GM19351 (cell line): ENCODE data around the gene OTUB2.
A peak's percentile ranks its signal among the peaks of the same experiment; 100 is the strongest.

Experiments
- ATAC-seq: cut with Tn5 transposase; IDR thresholded peaks from one replicate; pipeline ENCODE4 v1.9.1; 2021; ENCODE audit warnings: mild to moderate bottlenecking, moderate library complexity; ENCODE audit not compliant: unreplicated experiment

The OTUB2 gene

DNA sequence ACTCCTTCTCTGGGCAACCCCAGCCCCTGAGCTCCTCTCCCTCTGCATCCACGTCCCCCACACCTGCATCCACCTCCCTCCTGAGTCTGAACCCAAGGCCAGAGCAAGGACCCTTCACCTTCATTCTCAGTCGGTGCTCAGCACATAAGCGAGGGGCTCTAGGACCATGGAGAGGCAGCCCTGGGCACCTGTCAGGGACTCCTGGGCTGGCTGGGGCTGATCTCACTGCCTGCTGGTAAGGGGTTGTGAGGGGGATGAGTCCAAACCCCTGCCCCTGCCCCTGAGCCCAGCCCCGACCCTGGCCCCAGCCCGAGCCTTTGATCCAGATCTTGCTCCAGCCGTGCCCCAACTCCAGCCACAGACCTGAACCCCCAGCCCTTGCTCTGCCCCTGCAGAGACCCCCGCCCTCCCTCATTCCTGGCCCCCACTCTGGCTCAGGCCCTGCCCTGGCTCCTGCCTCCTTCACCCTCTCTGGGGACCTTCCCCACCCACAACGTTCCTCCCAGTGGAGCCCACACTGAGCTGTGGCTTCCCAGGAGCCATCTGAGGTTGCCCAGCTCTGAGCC is 29.9 kb upstream of the OTUB2 start:
- no peak for ATAC-seq

DNA sequence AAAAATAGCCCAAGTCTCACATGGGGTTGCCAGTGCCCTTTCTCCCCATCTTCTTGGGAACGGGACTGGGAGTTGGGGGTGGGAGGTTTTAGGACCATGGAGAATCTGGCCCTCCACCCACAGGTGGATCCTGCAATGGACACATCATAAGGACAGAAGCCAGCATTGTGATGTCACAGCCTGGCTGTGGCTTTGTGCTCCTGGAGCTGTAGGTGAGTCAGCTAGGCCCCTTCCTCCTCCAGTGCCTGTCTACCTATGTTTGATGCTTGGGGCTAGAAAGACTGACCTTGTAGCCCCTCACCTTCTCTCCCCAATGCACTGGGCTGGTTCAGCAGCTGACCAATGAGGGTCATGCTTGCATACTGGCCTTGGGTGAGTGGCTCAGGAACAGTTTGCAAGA is 29.1 kb upstream of the OTUB2 start, which contains the start of gene CCDC197:
TSS of gene CCDC197 (plus strand) at position 220 of the 400 bp plus-strand sequence. CDS start 831 bp downstream, outside the sequence.
- no peak for ATAC-seq

DNA sequence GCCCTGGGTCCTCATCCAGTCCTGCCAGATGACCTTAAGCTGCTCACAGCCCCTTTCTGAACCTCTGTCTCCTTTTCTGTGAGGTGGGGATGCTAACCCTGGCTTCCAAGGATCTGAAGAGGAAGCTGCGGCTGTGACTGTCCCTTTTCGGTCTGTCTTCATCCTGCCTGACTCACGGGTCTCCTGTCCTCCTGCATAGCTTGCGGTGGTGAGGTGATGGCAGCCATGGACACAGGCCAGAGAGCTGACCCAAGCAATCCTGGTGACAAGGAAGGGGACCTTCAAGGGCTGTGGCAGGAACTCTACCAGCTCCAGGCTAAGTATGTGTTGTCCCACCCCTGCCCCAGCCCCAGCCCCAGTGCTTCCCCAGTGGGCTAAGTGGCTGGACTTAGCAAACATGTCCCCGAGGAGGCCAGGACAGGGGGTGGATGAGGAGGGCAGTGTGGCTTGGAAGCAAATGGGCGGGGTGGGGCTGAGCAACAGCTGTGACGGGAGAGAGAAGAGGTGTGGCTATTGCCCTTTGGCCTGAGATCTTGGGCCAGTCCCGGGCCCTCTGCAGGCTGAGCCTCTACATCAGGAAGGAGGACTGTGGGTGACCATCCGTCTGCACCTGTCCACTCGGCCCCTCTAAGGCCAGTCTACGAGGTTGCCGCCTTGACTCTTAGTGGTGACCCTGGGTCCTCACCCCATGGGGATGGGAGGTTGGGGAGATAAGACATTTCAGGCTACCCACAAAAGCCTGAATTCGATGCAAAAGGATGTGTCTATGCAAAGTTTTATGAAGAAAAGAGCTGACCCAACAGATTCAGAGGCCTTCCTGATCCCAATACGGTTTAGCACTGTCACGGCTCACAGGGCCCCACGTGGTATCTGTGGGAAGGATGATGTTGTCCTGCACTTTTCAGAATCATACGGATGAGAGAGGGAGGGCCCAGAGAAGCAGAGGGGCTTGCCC is 27.9 kb upstream of the OTUB2 start:
- ATAC-seq, result no peak

DNA sequence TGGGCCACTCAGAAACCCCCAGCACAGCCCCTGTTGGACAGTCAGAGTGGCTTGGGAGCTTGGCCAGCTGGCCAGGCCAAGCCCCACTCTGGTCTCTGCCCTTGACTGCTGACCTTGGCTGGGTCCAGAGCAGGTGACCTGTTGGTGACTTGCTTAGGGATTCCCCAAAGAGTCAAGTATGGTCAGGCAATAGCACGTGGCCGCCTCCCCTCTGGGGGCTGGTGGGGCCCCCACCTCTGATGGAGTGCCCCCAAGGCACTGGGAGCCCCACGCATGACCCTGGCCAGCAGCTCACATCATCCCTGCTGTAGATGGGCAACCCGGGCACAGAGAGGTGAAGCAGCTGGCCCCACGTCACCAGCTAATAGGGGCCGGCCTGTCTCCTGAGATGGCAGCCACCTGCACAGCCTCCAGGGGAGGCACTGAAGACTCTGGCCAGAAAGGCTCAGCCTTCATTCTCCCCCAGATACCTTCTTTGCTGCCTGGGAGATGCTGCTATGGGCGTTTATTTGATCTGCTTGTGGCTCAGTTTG is 27.2 kb upstream of the OTUB2 start:
- no peak for ATAC-seq

GRCh38 chr14:93999573-93999972 is 26.6 kb upstream of the OTUB2 start:
- ATAC-seq, result no peak

DNA sequence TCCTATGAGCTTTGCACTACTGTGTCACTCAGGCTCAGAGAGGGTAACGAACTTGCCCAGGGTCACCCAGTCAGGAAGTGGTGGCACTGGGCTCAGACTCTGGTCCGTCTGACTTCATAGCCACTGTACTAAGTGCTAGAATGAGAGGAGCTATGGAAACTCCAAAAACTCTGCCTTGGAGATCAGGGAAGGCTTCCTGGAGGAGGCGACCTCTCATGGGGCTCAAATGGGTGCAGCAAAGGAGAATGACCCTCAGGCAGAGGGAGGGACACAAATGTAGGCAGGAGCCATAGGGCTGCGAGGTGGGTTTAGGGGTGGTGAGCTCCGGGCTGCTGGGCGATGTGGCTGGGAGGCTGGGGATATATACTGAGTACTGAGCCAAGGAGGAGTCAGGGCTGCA is 25.9 kb upstream of the OTUB2 start:
- no peak for ATAC-seq

DNA sequence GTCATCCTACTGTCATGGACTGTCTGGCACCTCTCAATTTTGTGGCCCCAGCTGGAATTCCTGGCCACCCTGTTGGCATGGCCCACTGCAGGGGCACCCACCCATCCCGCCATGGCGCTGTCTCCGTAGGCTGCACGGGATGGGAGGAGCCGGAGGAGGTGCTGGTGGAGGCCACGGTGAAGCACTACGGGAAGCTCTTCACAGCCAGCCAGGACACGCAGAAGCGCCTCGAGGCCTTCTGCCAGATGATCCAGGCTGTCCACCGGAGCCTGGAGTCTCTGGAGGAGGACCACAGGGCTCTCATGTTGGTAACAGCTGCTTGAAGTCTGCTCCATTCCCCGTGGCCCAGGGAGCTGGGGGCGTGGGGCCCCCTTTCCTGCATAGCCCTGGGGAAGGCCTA is 25.1 kb upstream of the OTUB2 start:
- no peak for ATAC-seq

DNA sequence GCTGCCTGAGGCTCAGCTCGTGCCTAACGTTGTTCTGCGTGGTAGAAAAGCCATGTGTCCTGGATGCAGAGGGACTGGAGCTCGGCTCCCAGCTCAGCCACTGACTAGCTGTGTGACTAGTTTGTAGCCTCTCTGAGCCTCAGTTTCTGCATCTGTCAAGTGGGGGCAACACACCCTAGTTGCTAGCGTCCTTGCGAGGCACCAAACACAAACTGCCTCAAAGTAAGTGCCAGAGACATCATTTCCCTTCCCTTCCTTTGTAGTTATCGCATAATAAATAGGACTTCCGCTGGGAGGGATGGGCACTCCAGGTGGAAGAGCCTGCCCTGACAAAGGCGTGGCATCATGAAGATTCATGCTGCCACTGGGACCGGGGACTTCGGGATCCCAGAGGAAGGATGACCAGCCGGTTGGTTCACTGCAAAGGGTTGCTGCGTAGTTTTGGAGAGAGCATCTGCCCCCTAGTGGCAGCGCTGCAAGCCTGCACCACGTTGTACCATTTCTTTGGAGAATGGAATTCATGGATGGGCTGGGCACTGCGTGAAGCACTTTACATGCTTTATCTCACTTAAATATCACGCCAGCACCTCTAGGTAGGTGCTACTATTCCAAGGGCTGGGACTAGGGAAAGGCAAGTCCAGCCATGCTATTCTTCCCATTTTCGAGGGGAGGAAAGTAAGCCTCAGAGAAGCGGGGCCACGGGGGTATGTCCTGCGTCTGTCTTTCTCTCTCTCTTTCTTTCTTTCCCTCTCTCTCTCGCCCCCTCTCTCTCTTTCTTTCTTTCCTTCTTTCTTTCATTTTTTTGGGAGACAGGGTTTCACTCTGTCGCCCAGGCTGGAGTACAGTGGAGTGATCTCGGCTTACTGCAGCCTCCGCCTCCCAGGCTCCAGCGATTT is 24.4 kb upstream of the OTUB2 start:
- ATAC-seq, result peak; percentile 73

- no peak for ATAC-seq
These were observed 22.7 kb upstream of the OTUB2 start for GRCh38 chr14:94003397-94003796.

DNA sequence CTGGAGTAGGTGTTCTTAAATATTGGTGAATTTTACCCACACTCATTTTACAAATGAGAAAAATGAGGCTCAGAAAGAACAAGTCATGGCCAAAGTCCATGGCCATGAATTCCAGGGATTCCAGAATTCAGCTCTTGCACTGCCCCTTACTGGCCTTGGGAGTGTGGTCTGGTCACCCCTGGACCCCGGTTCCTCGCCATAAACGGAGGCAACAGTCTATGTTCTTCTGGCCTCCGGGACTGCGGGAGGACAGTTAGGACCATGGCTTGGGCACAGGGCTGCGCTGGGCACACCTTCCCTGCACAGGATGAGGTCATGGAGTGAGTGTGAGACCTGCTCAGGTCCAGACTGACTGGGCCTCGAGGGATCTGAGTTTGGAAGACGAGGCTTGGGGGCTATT is 22.1 kb upstream of the OTUB2 start:
- ATAC-seq, result no peak

DNA sequence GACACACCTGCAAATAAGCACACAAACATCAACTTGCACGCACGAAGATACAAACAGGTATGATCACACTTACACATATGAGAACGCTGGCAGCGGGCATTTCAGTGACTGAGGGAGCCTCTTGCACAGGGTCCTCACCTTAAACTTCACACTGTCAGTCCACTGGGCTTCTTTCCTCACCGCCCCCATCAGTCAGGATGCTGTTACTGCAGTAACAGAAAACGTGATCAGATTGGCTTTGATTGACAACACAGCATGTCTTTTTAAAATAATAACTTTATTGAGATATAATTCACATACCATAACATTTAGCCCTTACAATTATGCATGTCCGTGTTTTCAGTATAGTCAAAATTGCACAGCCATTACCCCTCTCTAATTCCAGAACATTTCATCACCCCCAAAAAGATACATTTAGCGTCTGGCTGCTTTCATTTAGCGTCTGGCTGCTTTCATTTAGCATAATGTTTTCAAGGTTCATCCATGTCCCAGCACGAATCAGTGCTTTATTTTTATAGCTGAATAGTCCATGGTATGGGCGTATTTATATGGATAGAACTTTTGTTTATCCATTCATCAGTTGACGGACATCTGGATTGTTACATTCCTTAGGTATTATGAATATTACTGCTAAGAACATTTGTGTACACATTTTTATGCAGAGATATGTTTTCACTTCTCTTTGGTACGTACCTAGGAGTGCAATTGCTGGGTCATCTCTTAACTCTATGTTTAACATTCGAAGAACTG is 20.6 kb upstream of the OTUB2 start:
- peak; percentile 50 for ATAC-seq

- no peak for ATAC-seq
These were observed 17.9 kb upstream of the OTUB2 start for GRCh38 chr14:94008234-94008633.

DNA sequence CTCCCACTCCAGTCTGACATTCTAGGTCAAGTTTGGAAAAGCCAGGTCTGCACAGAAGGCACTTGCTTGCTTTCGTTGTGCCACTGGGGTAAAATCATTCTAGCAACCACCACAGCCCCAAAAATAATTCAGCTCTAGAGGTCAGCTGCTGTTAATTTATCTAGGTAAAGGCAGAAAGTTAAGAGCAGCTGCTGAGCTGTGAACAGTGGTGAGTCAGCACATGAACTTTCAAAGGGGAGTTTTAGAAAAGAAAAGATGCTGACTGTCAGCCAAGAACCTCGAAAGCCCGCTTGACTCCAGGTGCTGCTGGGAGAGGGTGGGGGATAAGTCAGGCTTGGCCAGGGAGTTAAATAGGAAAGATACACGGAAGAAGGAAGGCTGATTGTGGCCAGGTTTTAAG is 16.4 kb upstream of the OTUB2 start:
- peak; percentile 63 for ATAC-seq

- no peak for ATAC-seq
These were observed 15.5 kb upstream of the OTUB2 start for GRCh38 chr14:94010625-94011024.

DNA sequence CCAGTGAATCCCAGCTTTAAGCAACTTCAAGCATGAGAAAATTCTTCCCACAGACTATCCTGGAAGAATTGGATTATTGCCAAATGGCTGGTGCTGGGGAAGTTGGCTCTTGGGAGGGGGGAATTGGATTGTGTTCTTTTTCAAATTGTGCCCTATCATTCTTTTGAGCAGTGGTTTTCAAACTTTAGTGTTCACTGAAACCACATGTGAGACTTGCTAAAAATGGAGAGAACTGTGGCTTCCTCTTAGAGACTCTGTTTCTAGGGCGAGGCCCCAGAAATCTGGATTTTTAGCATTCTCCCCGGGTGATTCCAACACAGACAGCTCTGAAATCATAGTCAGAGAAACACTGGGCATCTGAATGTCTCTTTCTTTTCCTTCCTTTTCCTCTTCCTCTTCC is 14.3 kb upstream of the OTUB2 start:
- peak; percentile 56 for ATAC-seq

GRCh38 chr14:94014382-94014781 is 11.8 kb upstream of the OTUB2 start:
- ATAC-seq, result no peak

- no peak for ATAC-seq
These were observed 10.9 kb upstream of the OTUB2 start for GRCh38 chr14:94015223-94015622.

GRCh38 chr14:94016446-94016976 is 9.6 kb upstream of the OTUB2 start:
- no peak for ATAC-seq

- ATAC-seq, result no peak
These were observed 7.8 kb upstream of the OTUB2 start for GRCh38 chr14:94018308-94018707.

GRCh38 chr14:94019329-94019728 is 6.8 kb upstream of the OTUB2 start:
- no peak for ATAC-seq
